HepG2 (cell line): ENCODE data around the gene CCL4. TPM values are rescaled to one million over a fixed set of nuclear protein-coding genes. Genes with fewer than 3 reads are reported as not detected.

Experiments used
- ATAC-seq: fragments of 200-7000 bp; cut with Tn5 transposase; 3 replicates; pipeline ENCODE4 v1.9.1; 2020; ENCODE audit warnings: mild to moderate bottlenecking, moderate library complexity
- BruUV-seq: library from RNA; stranded (reverse); fragments of 400-500 nt; replicated peaks from 2 replicates; lab custom pipeline; 2021; lab: Mats Ljungman, UMichigan
- CTCF ChIA-PET: fragments of 300-600 bp; formaldehyde crosslinking; extraction: SDS; loops from one replicate; lab custom pipeline; 2021; ENCODE audit warnings: low total read pairs, inconsistent platforms, low intra/inter-chr PET ratio; lab: Yijun Ruan, JAX
- POLR2A ChIA-PET: fragments of 350-600 bp; sonication (Branson Sonifier 250); formaldehyde crosslinking; loops from one replicate; lab custom pipeline; 2020; ENCODE audit warnings: antibody characterized with exemption, inconsistent platforms; lab: Yijun Ruan, JAX
- DNase-seq: peaks from one replicate; pipeline ENCODE4 v3.0.0-alpha.2; 2015; ENCODE audit warnings: low spot score
- FAIRE-seq: peaks from 3 replicates; lab custom pipeline; 2011; peaks lifted over from hg19 to GRCh38; lab: Jason Lieb, UNC
- H2AFZ ChIP-seq: one replicate; pipeline ENCODE4 v1.6.1; 2011; ENCODE audit warnings: low read length, inconsistent platforms
- H3K27ac ChIP-seq: fragments of 300-600 bp; 3 replicates; pipeline ENCODE4 v1.8.0; 2011; ENCODE audit warnings: mixed run types, mild to moderate bottlenecking, mixed read lengths, low read length, inconsistent platforms; ENCODE audit not compliant: insufficient read depth; ENCODE audit errors: extremely low read length
- H3K27me3 ChIP-seq, 2 experiments: fragments of 200-600 bp in 1 of 2; 2 replicates in 1 of 2; 3 replicates in 1 of 2; pipeline versions ENCODE4 v1.6.0 to v1.8.0; 2011; ENCODE audit warnings: low read length in 2 of 2, mild to moderate bottlenecking in 2 of 2, moderate library complexity in 2 of 2, inconsistent platforms in 1 of 2; ENCODE audit not compliant: insufficient read depth in 2 of 2, control insufficient read depth in 1 of 2
- H3K36me3 ChIP-seq, 2 experiments: fragments of 200-600 bp in 1 of 2; replicated peaks in 1 of 2; 2 replicates in 1 of 2; 3 replicates in 1 of 2; pipeline versions ENCODE4 v1.5.1 to v1.8.0; 2011; ENCODE audit warnings: low read length in 2 of 2, inconsistent platforms in 1 of 2; ENCODE audit not compliant: insufficient read depth in 2 of 2, control insufficient read depth in 1 of 2
- H3K4me1 ChIP-seq: 2 replicates; pipeline ENCODE4 v1.5.1; 2012; ENCODE audit warnings: low read length, inconsistent platforms; ENCODE audit not compliant: insufficient read depth
- H3K4me2 ChIP-seq: 2 replicates; pipeline ENCODE4 v1.6.0; 2011; ENCODE audit warnings: low read depth, low read length, inconsistent platforms
- H3K4me3 ChIP-seq, 3 experiments: fragments of 200-600 bp in 1 of 3; sonication (generic), shearing (Covaris generic) in 1 of 3; replicated peaks in 1 of 3; 2 replicates each; pipeline ENCODE4 v1.5.1; 2011 to 2016; ENCODE audit warnings: low read length in 3 of 3, inconsistent platforms in 2 of 3, low read depth in 2 of 3, mild to moderate bottlenecking in 2 of 3, control low read depth in 1 of 3, mixed read lengths in 1 of 3; ENCODE audit not compliant: insufficient read depth in 1 of 3
- H3K79me2 ChIP-seq: one replicate; pipeline ENCODE4 v1.6.1; 2011; ENCODE audit warnings: low read length, inconsistent platforms; ENCODE audit not compliant: insufficient read depth
- H3K9ac ChIP-seq: 2 replicates; pipeline ENCODE4 v1.6.0; 2011; ENCODE audit warnings: mild to moderate bottlenecking, low read depth, low read length, inconsistent platforms; ENCODE audit not compliant: insufficient read depth
- H3K9me3 ChIP-seq: 2 replicates; pipeline ENCODE4 v1.5.1; 2012; ENCODE audit warnings: mild to moderate bottlenecking, low read length
- H4K20me1 ChIP-seq: 2 replicates; pipeline ENCODE4 v1.6.0; 2011; ENCODE audit warnings: inconsistent platforms, mild to moderate bottlenecking, low read length, moderate library complexity; ENCODE audit not compliant: insufficient read depth
- ATF7 ChIP-seq, 2 experiments: fragments of 450-650 bp in 1 of 2; sonication (generic) in 1 of 2; formaldehyde crosslinking in 1 of 2; IDR thresholded peaks; 2 replicates each; pipeline versions ENCODE4 v1.4.0 to v1.6.1; 2016 to 2020; ENCODE audit warnings: antibody characterized with exemption in 1 of 2, mild to moderate bottlenecking in 1 of 2, missing genetic modification reagents in 1 of 2
- CREB1 ChIP-seq, 2 experiments: fragments of 450-650 bp in 1 of 2; IDR thresholded peaks; 2 replicates each; pipeline ENCODE4 v1.6.1; 2016 to 2017; ENCODE audit warnings: control low read depth in 1 of 2, mild to moderate bottlenecking in 1 of 2, missing compliant biosample characterization in 1 of 2, missing genetic modification characterization in 1 of 2
- CREM ChIP-seq, 2 experiments: sonication (generic) in 1 of 2; formaldehyde crosslinking in 1 of 2; IDR thresholded peaks; 2 replicates each; pipeline versions ENCODE4 v1.4.0 to v1.6.1; 2016 to 2020; ENCODE audit warnings: antibody characterized with exemption in 1 of 2, mild to moderate bottlenecking in 1 of 2, missing genetic modification reagents in 1 of 2
- HMG20B ChIP-seq: conservative IDR thresholded peaks from 2 replicates; pipeline ENCODE4 v1.6.1; 2016; ENCODE audit warnings: missing genetic modification reagents, missing compliant biosample characterization
- ISL2 ChIP-seq: sonication (generic); formaldehyde crosslinking; IDR thresholded peaks from 2 replicates; pipeline ENCODE4 v1.5.0; 2020; ENCODE audit warnings: missing genetic modification reagents
- JDP2 ChIP-seq: sonication (generic); formaldehyde crosslinking; IDR thresholded peaks from 2 replicates; pipeline ENCODE4 v1.8.1; 2022; ENCODE audit warnings: missing genetic modification reagents, borderline replicate concordance
- SATB2 ChIP-seq: sonication (generic); formaldehyde crosslinking; IDR thresholded peaks from 2 replicates; pipeline ENCODE4 v1.5.0; 2020; ENCODE audit warnings: missing genetic modification reagents
- TEAD3 ChIP-seq: optimal IDR thresholded peaks from 2 replicates; pipeline ENCODE3; 2016; ENCODE audit warnings: borderline replicate concordance
- ZFP82 ChIP-seq: sonication (generic); formaldehyde crosslinking; IDR thresholded peaks from 2 replicates; pipeline ENCODE4 v1.5.1; 2020; ENCODE audit warnings: mild to moderate bottlenecking, missing genetic modification reagents, borderline replicate concordance
- ZNF484 ChIP-seq: sonication (generic); formaldehyde crosslinking; IDR thresholded peaks from 2 replicates; pipeline ENCODE4 v1.5.1; 2020; ENCODE audit warnings: mild to moderate bottlenecking, low read depth, missing genetic modification reagents, borderline replicate concordance
- ZNF619 ChIP-seq: sonication (generic); formaldehyde crosslinking; IDR thresholded peaks from 2 replicates; pipeline ENCODE4 v1.4.0; 2020; ENCODE audit warnings: mild to moderate bottlenecking, missing genetic modification reagents
- ZSCAN22 ChIP-seq: sonication (generic); formaldehyde crosslinking; IDR thresholded peaks from 2 replicates; pipeline ENCODE4 v1.4.0; 2020; ENCODE audit warnings: mild to moderate bottlenecking, missing genetic modification reagents
- WGBS: methylation state at CpG from one replicate; pipeline ENCODE4 v1.1.6; 2017; ENCODE audit warnings: low lambda C conversion rate; 5-methylcytosine and 5-hydroxymethylcytosine counted together
- in situ Hi-C: cut with HindIII; loops from 2 replicates; pipeline ENCODE4 v1.10.0; 2017; ENCODE audit warnings: low pct_unique_long_range_greater_than_20kb; ENCODE audit not compliant: extremely low pct_ligation_motif_present
- intact Hi-C: fragments of 100-400 bp; cut with micrococcal nuclease; formaldehyde crosslinking; loops from one replicate; pipeline ENCODE4 v1.10.0; 2022; ENCODE audit not compliant: unreplicated experiment
- polyA plus RNA-seq, 8 experiments: library from polyadenylated mRNA; depleted of rRNA in 3 of 8; stranded (reverse) in 7 of 8; unstranded in 1 of 8; fragments of >200 nt; fragmentation: Illumina TruSeq in 4 of 8; extraction: Trizol in 4 of 8; gene quantifications; 2 replicates each; pipeline versions ENCODE4 v1.2.1 to v1.2.3, GENCODE V29; 2011 to 2016; ENCODE audit warnings: low read depth in 4 of 8, missing spikeins in 1 of 8, mixed read lengths in 1 of 8; ENCODE audit not compliant: insufficient read depth in 1 of 8
- total RNA-seq, 5 experiments: library from RNA; depleted of rRNA; stranded (reverse); fragments of >200 nt; fragmentation: Illumina TruSeq; extraction: Trizol; gene quantifications; 2 replicates each; pipeline ENCODE4 v1.2.3, GENCODE V29; 2016; ENCODE audit warnings: low read depth in 1 of 5
- TF ChIP-seq, protein P1 (sequence below): sonication (generic); formaldehyde crosslinking; IDR thresholded peaks from 2 replicates; pipeline ENCODE4 v1.4.0; 2020; ENCODE audit warnings: missing genetic modification reagents
- TF ChIP-seq, protein P2 (sequence below): sonication (generic); formaldehyde crosslinking; IDR thresholded peaks from 2 replicates; pipeline ENCODE4 v1.5.1; 2020; ENCODE audit warnings: missing genetic modification reagents, mild to moderate bottlenecking, borderline replicate concordance

Gene CCL4
- total and polyA plus RNA-seq, 2 of the 13 experiments (the other 11 are each of a cell fraction or from before 2014, with no cell fraction given): not detected

DNA sequence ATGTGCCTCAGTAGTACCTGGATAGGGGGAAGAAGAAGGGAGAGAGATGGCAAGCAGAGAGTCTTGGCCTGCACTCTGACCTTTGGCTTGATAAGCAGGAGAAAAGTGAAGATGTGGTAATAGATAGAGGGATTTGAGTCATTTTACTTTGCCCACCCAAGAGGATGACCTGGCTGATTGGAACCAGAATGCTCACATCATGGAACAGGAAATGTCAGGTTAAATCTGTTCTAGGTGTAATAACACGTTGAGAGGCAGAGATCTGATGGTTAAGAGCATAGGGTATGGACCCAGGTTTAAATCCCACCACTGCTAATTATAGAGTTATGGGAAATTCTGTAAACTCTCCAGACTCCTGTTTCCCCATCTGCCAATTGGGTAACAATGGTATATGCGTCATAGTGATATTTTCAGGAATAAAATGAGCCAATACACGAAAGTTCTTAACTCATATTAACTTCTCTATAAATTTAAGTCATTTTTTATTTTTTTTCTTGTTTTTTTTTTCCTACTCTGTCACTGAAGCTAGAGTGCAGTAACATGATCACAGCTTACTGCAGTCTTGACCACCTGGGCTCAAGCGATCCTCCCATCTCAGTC is 47.6 kb upstream of the CCL4 start (continued):
- no peak for TF ChIP-seq ZFP82 (CRISPR knock-in tag)
- TF ChIP-seq CREM (IDR thresholded peaks at IDR 0.05): no peak
- no peak for TF ChIP-seq CREM (CRISPR knock-in tag; IDR thresholded peaks at IDR 0.05)
- TF ChIP-seq, all 625 proteins: peak for 0

GRCh38 chr17:36057911-36058310 is 45.7 kb upstream of the CCL4 start:
- no peak for FAIRE-seq
- Histone ChIP-seq H3K36me3 (no peaks in the 10 kb centered on the region), H3K4me1 (no peaks in the 10 kb centered on the region), H3K27me3 (no peaks in the 10 kb centered on the region), H3K4me3 (no peak overlapping the region), H3K27ac (no peak overlapping the region), H2AFZ (no peak overlapping the region), H3K79me2 (no peaks in the 10 kb centered on the region), H3K9me3 (no peaks in the 10 kb centered on the region), H3K4me2 (no peak overlapping the region), H4K20me1 (no peaks in the 10 kb centered on the region), H3K9ac (no peak overlapping the region)
- in situ Hi-C loops (no loop called here), intact Hi-C loops (no loop called here)
- POLR2A ChIA-PET: no interaction called here
- no peak for TF ChIP-seq ZNF619 (CRISPR knock-in tag)
- CTCF ChIA-PET: no interaction called here
- no peak for DNase-seq
- ATAC-seq: no peak
- no TSS peak for BruUV-seq

- Histone ChIP-seq H3K4me1 (no peaks in the 10 kb centered on the region), H3K4me2 (no peak overlapping the region), H3K4me3 (no peak overlapping the region), H3K27ac (no peak overlapping the region), H3K9ac (no peak overlapping the region), H2AFZ (no peak overlapping the region), H3K27me3 (0 out of 5 replicates have a peak, but pooled peaks cover 0 to 4% of the 10 kb centered on the region in 2 experiments), H3K9me3 (no peaks in the 10 kb centered on the region), H4K20me1 (no peaks in the 10 kb centered on the region), H3K79me2 (no peaks in the 10 kb centered on the region), H3K36me3 (no peaks in the 10 kb centered on the region)
- CTCF ChIA-PET: no interaction called here
- WGBS: 47% methylated on average over 7 of the region's 7 CpGs
- in situ Hi-C loops (no loop called here), intact Hi-C loops (no loop called here)
- no TSS peak for BruUV-seq
- no peak for ATAC-seq
- no peak for DNase-seq
- POLR2A ChIA-PET: no interaction called here
- FAIRE-seq: no peak
- TF ChIP-seq, protein P1, sequence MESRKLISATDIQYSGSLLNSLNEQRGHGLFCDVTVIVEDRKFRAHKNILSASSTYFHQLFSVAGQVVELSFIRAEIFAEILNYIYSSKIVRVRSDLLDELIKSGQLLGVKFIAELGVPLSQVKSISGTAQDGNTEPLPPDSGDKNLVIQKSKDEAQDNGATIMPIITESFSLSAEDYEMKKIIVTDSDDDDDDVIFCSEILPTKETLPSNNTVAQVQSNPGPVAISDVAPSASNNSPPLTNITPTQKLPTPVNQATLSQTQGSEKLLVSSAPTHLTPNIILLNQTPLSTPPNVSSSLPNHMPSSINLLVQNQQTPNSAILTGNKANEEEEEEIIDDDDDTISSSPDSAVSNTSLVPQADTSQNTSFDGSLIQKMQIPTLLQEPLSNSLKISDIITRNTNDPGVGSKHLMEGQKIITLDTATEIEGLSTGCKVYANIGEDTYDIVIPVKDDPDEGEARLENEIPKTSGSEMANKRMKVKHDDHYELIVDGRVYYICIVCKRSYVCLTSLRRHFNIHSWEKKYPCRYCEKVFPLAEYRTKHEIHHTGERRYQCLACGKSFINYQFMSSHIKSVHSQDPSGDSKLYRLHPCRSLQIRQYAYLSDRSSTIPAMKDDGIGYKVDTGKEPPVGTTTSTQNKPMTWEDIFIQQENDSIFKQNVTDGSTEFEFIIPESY: no peak
- no peak for TF ChIP-seq TEAD3 (CRISPR knock-in tag)
- 0 out of 2 replicates have a peak, but pooled peaks have one; percentile 5 for TF ChIP-seq ATF7 (IDR thresholded peaks at IDR 0.05)
- TF ChIP-seq ATF7 (CRISPR knock-in tag; IDR thresholded peaks at IDR 0.05): no peak
- no peak for TF ChIP-seq SATB2 (CRISPR knock-in tag)
- no peak for TF ChIP-seq ZNF484 (CRISPR knock-in tag)
- TF ChIP-seq, protein P2, sequence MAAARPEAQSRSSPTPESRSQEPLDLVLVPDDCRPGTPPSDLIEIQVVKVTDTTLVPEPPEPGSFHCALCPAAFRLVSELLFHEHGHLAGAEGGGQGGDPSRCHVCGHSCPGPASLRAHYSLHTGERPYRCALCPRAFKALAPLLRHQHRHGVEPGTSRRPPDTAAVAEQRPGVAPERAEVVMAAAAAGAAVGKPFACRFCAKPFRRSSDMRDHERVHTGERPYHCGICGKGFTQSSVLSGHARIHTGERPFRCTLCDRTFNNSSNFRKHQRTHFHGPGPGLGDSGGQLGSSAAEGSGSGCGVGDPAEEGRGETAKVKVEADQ (CRISPR knock-in tag): no peak
- no peak for TF ChIP-seq ISL2 (CRISPR knock-in tag)
- no peak for TF ChIP-seq ZSCAN22 (CRISPR knock-in tag)
- TF ChIP-seq JDP2 (CRISPR knock-in tag): no peak
- no peak for TF ChIP-seq HMG20B (CRISPR knock-in tag)
- TF ChIP-seq CREB1 (IDR thresholded peaks at IDR 0.05): peak; percentile 71
- TF ChIP-seq CREB1 (CRISPR knock-in tag; IDR thresholded peaks at IDR 0.05): no peak
Measured at GRCh38 chr17:36059406-36059805, 44.2 kb upstream of the CCL4 start.
